ENCODE results near the gene SLC47A2.

DNA sequence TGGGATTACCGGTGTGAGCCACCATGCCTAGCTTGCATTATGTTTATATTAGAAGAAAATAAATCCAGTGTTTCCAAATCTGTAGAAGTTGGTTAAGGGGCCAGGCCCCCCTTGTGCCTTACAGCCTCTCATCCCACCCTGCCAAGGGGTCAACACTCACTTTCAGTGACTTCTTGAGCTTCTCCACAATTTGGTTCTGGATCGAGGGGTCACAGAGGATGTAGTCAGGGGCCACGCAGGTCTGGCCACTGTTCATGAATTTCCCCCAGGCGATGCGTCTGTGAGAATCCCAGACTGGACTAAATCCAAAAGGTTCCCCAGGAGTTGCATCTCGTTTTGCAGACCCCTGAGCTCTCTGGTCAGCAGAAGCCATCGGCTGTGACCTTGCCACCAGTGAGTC, 24.5 kb upstream of the SLC47A2 start:
- TF ChIP-seq GATA2 (IDR thresholded peaks at IDR 0.05; ENCODE audit: low read depth, low read length) (no peak), GATA3 (IDR thresholded peaks at IDR 0.05; ENCODE audit: low read depth, low read length) (no peak)
